ENCODE measurements around the gene EPHB1.

The EPHB1 gene

GRCh38 chr3:134852132-134852531 lies 57.1 kb downstream of the EPHB1 start:
- no peak for DNase-seq

DNA sequence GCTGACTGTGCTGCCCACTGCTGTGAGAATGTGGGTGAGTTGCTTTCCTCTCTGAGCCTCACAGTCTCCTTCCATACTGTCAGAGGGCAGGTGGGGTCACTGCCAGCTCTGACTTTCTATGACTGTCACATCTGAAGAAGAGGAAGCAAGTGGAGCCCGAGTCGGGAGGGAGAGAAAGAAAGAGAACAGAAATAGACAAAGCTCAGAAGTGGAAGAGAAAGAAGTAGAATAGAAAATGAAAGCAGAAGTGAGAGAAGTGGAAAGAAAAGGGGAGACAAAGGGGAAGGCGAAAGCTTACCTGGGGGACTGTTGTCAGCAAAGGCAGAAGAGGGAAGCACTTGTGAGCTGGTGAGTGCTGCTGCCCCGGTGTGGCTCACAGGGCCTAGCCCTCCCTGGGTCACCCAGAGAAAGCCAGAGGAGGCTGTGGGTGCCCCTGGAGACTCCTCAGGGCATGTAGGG lies 57.9 kb downstream of the EPHB1 start:
- no peak for DNase-seq

DNA sequence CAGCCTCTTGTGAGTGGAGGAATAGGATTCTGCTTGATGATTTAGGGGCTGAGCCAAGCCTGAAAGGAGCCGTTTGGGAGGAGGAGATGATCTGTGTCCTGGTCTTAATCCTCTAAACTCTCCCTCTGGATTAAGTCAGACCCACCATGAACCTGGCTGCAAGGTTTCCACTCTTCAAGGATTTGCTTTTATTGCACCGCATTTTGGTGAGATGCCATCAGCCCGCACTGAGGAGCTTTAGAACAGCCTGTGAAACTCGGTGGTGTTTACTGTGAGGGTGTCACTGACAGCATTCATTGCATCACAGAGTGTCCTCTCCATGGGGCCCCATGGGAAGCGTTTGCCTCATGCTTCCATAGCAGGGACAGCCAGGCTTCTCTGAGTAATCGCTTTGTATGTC lies 59.2 kb downstream of the EPHB1 start:
- no peak for DNase-seq

DNA sequence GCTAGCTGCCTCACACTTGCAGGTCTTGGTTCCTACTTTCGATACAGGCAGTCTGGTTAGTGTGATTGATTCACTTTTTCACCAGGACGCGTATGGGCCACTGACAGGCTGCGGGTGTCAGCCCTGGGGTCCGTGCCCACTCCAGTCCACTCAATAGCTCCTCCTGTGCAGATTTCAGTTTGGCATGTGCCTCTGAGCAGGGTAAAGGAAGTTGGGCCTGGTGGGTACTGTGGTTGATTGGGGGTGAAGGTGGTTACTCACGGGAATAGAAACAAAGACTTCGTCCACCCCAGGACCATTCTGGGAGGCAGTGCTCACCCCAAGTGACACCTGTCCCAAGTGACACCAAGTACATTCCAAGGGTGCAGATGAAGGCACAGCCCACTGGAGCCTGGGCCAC lies 62.3 kb downstream of the EPHB1 start:
- no peak for DNase-seq

DNA sequence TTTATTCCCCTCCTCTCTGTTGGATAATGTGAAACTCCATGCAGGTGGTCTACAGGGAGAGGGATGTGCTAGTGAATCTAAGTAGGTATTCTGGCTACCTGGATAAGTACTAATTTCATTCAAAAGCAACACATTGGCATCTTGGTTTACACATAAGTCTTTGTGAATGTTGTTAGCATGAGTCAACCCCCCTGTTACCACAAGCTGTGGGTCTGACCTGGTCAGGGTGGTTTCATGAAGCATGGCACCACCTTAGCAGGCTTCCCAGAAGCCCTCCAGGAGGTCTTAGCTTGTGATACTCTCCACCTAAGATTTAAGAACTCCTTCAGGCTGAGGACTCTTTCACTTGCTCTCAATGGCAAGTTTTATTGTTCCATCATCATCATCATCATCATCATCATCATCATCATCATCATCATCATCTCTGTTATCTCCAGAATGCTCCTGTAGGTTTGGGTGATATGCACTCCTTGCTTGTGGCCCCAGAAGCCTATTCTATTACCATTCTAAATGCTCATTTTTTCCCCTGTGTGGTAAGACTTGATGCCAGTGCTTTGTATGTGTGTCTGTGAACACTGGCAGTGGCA lies 62.8 kb downstream of the EPHB1 start:
- no peak for DNase-seq

DNA sequence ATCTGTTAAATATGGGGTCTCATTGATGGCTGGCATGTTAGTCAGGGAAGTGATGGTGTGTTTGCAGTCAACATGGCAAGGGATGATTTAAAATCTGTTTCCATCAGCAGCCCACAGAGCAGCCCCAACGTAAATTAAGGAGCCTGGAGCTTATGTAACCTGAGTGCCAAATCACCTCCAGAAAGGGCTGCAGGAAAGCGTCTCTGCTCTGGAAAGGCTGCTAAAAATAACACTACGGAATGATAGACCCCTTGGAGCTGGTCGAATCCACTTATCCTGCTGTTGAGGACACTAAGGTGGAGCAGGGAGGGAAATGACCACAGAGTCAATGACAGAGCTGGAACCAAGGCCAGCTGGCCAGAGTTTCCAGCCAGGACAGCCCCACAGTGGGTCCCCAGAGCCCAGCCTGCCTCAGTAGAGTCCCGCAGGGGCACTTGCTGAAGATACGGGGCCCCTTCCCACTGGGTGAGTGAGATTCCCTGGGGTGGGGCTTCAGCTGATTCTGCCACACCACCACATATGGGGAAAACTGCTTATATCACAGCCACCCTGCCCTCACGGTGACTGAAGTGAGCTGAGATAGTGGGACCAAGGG lies 63.5 kb downstream of the EPHB1 start:
- peak; percentile 62 for DNase-seq

DNA sequence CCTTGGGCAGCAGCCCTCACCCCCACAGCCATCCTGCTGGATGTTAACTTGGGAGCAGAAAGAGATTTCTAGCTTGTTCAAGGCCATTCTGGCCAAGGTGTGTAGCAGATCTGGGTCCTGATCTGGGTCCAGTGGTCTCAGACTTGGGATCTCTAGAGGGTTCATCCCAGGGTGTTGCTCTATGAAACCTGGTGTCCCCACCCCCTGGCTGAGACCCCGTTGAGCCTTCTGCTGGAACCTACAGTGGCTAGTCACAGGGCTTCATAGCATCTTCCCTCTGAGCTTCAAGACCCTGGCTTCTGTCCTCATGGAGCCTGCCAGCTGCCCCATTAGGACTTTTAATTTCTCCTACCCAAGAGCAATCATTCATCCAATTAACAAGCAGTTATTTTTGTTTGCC lies 64.3 kb downstream of the EPHB1 start:
- DNase-seq = no peak

DNA sequence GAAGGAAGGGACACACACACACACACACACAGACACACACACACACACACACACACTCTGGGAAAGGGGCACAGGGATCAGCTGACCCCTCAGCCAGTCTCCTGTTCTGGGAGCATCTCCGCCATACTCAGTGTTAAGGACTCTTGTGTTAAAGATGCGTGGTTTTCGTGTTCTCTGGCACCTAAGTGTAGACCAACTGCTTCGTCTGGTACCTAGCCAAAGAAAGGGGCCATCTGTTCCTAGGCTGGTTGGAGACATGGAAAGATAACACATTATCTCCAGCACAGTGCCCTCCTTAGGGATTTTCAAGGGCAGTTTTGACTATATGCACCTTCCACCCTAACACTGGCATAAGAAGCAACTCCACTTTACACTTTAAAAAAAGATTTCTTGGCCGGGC lies 65.1 kb downstream of the EPHB1 start:
- peak; percentile 68 for DNase-seq

DNA sequence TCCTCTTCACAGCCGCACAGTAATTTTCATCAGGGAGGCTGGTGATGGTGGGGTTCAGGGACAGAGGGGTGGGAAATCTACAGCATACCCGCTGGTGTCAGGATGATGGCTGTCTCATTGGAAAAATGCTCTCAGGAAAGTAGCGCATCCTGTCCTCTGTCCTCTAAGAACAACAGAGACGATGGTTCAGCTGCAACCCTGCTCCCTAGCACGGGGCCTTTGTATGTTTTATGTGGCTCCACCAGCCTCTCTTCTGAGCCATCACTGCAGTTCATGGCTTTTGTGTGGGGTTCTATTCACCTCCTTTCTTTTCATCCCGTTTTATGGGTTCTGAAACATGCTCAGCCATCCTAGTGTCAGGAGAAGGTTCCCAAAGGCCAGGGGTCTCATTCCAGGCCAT lies 68.9 kb downstream of the EPHB1 start:
- DNase-seq = no peak

DNA sequence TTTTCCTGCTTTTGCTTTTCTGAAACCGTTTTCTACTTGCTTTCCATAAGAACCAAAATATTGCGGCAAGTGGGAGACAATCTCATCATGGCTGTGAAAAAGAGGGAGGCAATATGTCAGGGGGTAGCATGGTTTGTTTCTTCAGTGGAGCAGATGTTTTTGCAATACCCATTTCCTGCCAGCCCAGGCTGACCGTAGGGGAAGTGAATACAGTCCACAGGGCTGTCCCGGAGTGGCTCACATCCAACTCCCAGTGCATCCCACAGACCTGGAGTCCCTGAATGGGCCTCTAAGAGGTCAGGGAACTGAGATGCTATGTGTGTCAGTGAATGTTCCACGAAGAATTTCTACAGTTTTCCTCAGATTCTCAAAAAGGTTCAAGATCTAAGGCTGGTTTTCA lies 69.6 kb downstream of the EPHB1 start:
- DNase-seq = no peak

- no peak for DNase-seq
These were observed 72.2 kb downstream of the EPHB1 start for GRCh38 chr3:134867277-134867676.

DNA sequence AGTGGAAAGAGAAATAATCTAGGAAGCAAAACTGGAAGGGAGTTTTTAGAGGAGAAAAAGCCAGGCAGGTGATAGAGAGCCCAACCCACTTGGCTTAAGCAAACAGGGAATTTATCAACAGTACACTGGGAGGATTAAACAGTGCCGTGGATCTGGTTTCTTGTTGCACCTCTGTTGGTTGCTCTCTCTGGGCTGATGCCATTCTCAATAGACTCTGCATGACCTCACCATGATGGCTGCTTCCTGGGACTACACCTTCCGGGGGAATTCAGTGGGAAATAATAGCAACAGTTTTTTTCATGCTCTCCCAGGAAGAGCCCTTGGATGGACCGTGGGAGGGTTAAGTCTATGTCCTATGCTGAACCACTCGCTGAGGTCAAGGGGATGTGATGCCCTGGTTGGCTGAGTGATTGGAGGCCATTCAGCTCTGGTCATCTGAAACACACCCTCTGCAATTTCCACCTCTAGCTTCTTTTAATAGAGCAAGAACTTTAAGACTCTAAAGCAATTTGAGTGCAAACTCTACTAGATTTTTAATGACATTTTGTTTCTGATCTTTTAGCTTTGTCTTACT lies 74.2 kb downstream of the EPHB1 start:
- DNase-seq = no peak

- no peak for DNase-seq
These were observed 76.8 kb downstream of the EPHB1 start for GRCh38 chr3:134871818-134872217.

GRCh38 chr3:134872440-134873388 lies 77.7 kb downstream of the EPHB1 start:
- no peak for DNase-seq

DNA sequence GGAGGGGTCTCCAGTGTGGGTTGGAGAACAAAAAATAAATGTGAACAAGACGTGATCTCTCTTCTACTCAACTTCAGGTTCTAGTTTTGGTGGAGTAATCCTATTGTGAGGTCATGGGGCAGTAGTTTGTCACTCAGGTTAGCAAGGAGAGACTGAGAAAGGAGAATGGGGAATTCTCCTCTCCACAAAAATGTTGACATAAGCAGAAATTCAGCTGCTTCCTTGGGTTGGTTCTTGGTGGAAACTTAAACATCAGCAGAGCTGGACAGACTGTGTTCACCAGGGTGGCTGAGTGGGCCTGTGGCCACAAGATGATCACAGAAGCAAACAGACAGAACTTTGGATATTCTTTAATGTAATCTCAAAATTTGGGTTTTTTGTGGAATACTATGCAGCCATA lies 78.7 kb downstream of the EPHB1 start:
- DNase-seq = no peak

- DNase-seq = no peak
These were observed 79.8 kb downstream of the EPHB1 start for GRCh38 chr3:134874737-134875413.

DNA sequence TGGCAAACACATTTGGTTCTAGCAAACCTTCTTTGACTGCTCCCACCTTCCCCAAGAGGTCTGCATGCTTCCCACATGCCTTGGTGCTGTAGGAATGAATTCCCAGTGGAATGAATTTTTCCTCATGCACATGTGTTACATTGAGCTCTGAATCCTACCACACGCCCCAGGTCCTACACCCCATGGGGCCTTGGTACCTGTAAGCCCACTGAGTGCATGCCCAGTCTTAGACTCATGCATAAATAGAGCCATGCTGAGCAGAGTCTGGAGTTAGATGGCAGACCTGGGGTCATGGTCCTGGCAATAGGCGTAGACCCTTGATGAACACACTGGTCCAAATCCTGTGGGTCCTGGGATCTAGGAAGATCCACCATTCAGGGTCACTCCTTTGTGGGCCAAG lies 81.8 kb downstream of the EPHB1 start:
- no peak for DNase-seq

GRCh38 chr3:134877788-134878187 lies 82.7 kb downstream of the EPHB1 start:
- DNase-seq = no peak

DNA sequence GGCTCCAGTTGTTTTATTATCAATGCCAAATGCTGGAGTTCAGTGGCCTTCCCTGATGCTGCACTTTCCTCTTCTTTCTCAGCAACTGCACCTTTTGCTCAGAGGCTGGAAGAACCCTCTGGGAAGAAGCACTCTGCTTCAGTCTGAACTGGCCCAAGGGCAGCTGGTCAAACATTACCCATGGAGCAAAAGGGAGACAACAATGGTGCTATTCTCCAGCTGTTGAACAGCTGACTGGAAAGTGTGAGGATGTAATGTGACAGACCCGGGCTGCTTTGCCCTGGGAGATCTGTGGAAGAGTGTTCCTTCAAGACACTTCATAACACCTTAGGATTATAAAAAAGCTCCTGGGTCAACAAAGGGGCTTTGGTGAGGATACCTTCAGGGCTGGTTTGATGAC lies 84.9 kb downstream of the EPHB1 start:
- DNase-seq = no peak

DNA sequence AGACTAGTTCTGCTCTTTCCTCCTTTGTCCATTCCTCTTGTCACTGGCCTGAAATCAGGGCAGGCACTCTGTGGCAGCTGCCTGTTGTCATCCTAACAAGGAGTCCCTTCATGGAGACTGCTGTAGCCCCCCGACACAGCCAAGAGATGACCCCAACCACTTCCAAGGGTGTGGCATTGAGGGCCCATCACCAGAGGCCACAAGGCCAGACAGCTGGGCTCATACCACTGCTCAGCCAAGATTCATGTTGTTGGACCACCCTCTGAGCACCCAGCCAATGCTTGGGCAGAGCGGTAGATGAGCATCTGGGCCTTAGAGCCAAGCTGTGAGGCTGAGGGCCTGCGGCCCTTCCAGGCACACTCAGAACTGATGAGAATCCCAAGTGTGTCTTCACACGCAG lies 85.4 kb downstream of the EPHB1 start:
- DNase-seq = no peak

DNA sequence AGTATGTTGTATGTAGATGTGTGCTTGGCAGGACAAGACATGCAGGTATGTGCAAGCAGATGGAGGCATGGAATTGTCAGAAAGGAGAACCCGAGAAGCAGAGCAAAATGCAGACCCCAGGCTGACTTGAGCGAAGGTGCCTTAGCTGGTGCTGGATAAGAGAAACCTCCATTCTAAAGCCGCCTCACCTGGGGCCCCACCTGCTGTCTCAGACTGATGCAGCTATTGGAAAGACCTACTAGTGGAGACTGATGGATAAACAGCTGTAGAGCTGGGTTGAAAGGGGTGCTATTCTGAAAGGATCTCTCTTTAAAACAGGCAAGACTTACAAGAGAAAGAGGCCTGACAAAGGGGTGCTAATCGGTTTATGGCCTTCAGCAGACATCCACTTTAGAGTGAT lies 86.2 kb downstream of the EPHB1 start:
- DNase-seq = no peak

DNA sequence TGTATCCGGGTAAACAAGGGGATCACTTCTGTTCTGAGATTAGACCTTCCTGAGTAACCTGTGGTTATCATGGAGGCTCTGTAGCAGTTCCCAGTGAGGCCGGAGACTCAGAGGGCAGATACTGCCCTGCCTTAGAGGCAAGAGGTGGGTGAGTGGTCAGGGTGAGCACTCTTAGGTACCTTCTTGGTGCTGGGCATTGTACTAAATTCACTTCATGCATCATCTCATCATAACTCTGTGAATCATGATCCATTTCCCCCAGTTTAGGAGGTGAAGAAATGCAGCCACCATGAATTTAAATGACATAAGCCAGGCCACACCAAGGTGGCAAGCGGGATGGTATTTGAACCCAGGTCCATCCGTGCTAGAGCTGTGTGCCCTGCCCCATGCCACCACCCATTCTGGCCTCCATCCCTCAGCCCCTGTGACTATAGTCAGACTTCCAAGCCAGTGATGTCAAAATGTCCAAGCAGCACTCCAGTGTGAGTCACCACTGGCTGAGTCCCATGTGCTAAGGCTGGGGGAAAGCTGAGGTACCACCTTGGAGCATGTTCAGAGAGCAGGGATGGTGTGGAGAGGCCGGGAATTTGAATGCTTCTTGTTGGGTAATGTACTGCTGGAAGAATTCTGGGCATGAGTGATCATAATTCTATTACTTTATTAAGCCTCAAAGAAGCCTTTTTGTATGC lies 88.8 kb downstream of the EPHB1 start:
- no peak for DNase-seq

All from NCI-H1694 (cell line).